ENCODE data around the gene ITGA11. TPM values are rescaled to one million over a fixed set of nuclear protein-coding genes. Genes with fewer than 3 reads are reported as not detected.

ITGA11 gene
- total and polyA plus RNA-seq, 2 donors (not counting 1 experiment from before 2014, with no cell fraction given), result not detected

DNA sequence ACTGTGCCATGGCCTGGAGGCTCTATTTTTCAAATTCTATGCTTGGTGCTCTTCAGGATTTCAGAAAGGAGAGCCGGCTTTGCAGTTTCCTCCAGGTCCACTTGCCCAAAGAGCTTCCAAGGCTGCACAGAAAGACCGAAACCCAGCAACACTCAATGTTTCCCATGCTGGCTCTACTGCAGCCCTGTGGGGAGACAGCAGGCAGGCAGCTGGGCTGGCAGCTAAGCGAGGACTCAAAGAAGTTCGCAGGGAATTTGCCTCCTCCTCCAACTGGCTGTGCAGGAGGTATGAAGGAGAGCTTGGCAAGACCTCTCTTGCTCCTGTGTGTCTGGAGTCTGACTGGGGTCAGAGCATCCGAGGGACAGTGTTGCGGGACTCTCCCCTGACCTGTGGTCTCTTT lies 17.4 kb upstream of the ITGA11 start:
- Histone ChIP-seq H3K4me3 (ENCODE audit: control extremely low read depth in 1 of 5, extremely low read depth in 1 of 5, insufficient read depth in 1 of 5, low read depth in 2 of 5, low read length in 4 of 5) (no peak overlapping the region), H3K9ac (ENCODE audit: low read length) (no peak overlapping the region), H3K4me2 (replicated peaks; ENCODE audit: low read depth, low read length, poor library complexity, severe bottlenecking) (no peak overlapping the region), H3K27ac (ENCODE audit: low read length in 2 of 2) (no peak overlapping the region), H3K9me3 (ENCODE audit: control extremely low read depth in 1 of 3, control insufficient read depth in 2 of 3, insufficient read depth in 1 of 3, low read length in 2 of 3) (peaks cover 0 to 1% (median 0%) of the 10 kb centered on the region in 3 donors), H3K36me3 (replicated peaks in 1 of 2; ENCODE audit: control extremely low read depth in 1 of 2, control insufficient read depth in 1 of 2, extremely low read depth in 1 of 2, insufficient read depth in 2 of 2, low read length in 1 of 2) (no peaks in the 10 kb centered on the region), H4K20me1 (ENCODE audit: control insufficient read depth, insufficient read depth, low read length, poor library complexity, severe bottlenecking) (no peaks in the 10 kb centered on the region), H3K27me3 (replicated peaks in 1 of 4; ENCODE audit: control extremely low read depth in 1 of 4, control insufficient read depth in 3 of 4, insufficient read depth in 4 of 4, low read length in 3 of 4) (peaks cover 0 to 24% (median 16%) of the 10 kb centered on the region in 4 experiments), H2AFZ (ENCODE audit: insufficient read depth, low read depth, low read length, poor library complexity, severe bottlenecking) (no peak overlapping the region), H3K4me1 (ENCODE audit: control insufficient read depth in 2 of 2, insufficient read depth in 2 of 2, low read length in 2 of 2) (no peaks in the 10 kb centered on the region), H3K79me2 (ENCODE audit: control insufficient read depth, insufficient read depth, low read length) (no peaks in the 10 kb centered on the region)
- TF ChIP-seq, protein P1, sequence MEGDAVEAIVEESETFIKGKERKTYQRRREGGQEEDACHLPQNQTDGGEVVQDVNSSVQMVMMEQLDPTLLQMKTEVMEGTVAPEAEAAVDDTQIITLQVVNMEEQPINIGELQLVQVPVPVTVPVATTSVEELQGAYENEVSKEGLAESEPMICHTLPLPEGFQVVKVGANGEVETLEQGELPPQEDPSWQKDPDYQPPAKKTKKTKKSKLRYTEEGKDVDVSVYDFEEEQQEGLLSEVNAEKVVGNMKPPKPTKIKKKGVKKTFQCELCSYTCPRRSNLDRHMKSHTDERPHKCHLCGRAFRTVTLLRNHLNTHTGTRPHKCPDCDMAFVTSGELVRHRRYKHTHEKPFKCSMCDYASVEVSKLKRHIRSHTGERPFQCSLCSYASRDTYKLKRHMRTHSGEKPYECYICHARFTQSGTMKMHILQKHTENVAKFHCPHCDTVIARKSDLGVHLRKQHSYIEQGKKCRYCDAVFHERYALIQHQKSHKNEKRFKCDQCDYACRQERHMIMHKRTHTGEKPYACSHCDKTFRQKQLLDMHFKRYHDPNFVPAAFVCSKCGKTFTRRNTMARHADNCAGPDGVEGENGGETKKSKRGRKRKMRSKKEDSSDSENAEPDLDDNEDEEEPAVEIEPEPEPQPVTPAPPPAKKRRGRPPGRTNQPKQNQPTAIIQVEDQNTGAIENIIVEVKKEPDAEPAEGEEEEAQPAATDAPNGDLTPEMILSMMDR (IDR thresholded peaks at IDR 0.05), result no peak
- no peak for TF ChIP-seq EZH2 (IDR thresholded peaks at IDR 0.05; ENCODE audit: borderline replicate concordance, insufficient read depth, low read depth, low read length, poor library complexity, severe bottlenecking)
- Mint-ChIP-seq H3K27ac (no peak overlapping the region), H3K27me3 (peaks cover 64% of the 10 kb centered on the region), H3K9me3 (ENCODE audit: insufficient read depth) (peaks cover 2% of the 10 kb centered on the region), H3K4me1 (no peaks in the 10 kb centered on the region), H3K4me3 (no peak overlapping the region)
- ChIA-PET CTCF (no interaction called here), POLR2A (no interaction called here)
- ATAC-seq (ENCODE audit: low read depth) (no peak), DNase-seq (no peak)
- intact Hi-C loops (cut with micrococcal nuclease), result no loop called here
- WGBS (ENCODE audit: insufficient coverage), result 100% methylated on average over 3 of the region's 6 CpGs

DNA sequence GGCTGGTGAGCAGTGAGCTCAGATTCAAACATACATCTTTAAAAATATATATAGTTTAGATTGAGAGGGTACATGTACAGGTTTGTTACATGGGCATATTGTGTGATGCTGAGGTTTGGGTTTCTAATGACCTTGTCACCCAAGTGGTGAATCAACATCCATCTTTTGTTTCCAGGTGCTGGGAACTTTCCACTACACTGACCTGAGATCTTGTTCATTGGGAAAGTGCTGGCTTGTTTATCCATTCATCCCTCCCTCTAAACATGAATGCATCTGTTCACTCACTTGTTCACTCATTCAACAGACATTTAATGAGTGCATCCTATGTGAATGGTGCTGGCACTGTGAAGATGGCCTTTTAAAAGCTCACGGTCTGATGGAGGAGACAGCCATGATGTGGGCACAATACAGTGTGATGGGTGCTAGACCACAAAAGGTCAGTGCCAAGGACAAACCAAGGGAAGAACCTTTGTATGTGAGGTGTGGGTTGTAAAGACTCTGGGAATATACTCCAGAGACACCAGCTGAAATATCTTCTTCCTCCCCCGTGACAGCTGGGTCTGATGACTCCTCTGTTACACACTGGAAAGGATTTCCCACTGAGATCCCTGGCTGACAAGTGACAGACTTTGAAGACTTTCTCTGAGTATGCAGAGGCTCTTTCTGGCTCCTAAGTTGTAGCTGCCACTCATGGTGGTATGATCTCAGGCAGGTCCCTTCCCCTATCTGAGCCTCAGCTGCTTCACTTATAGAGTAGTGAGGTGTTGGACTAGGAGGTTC lies 16.2 kb upstream of the ITGA11 start:
- no peaks in the 10 kb centered on the region for H3K4me1 ChIP-seq (ENCODE audit: control insufficient read depth in 2 of 2, insufficient read depth in 2 of 2, low read length in 2 of 2)
- intact Hi-C loops (cut with micrococcal nuclease), result no loop called here
- H3K4me1 Mint-ChIP-seq, result no peaks in the 10 kb centered on the region

More for the DNA sequence above, 16.2 kb upstream of the ITGA11 start:
- DNase-seq, result no peak
- no peaks in the 10 kb centered on the region for H3K79me2 ChIP-seq (ENCODE audit: control insufficient read depth, insufficient read depth, low read length)
- CTCF ChIA-PET, result no interaction called here
- Mint-ChIP-seq H3K27me3 (peaks cover 59% of the 10 kb centered on the region), H3K27ac (no peak overlapping the region), H3K4me3 (no peak overlapping the region), H3K9me3 (ENCODE audit: insufficient read depth) (peaks cover 2% of the 10 kb centered on the region)
- no peak for ATAC-seq (ENCODE audit: low read depth)
- 50% methylated on average over 2 of the region's 2 CpGs for WGBS (ENCODE audit: insufficient coverage)
- H3K27me3 ChIP-seq (replicated peaks in 1 of 4; ENCODE audit: control extremely low read depth in 1 of 4, control insufficient read depth in 3 of 4, insufficient read depth in 4 of 4, low read length in 3 of 4), result peaks cover 0 to 24% (median 13%) of the 10 kb centered on the region in 4 experiments
- no peak overlapping the region for H3K4me3 ChIP-seq (ENCODE audit: control extremely low read depth in 1 of 5, extremely low read depth in 1 of 5, insufficient read depth in 1 of 5, low read depth in 2 of 5, low read length in 4 of 5)
- no peak overlapping the region for H2AFZ ChIP-seq (ENCODE audit: insufficient read depth, low read depth, low read length, poor library complexity, severe bottlenecking)
- H3K9me3 ChIP-seq (ENCODE audit: control extremely low read depth in 1 of 3, control insufficient read depth in 2 of 3, insufficient read depth in 1 of 3, low read length in 2 of 3), result peaks cover 0 to 1% (median 0%) of the 10 kb centered on the region in 3 donors
- H3K36me3 ChIP-seq (replicated peaks in 1 of 2; ENCODE audit: control extremely low read depth in 1 of 2, control insufficient read depth in 1 of 2, extremely low read depth in 1 of 2, insufficient read depth in 2 of 2, low read length in 1 of 2), result no peaks in the 10 kb centered on the region
- H3K27ac ChIP-seq (ENCODE audit: low read length in 2 of 2), result no peak overlapping the region
- no peaks in the 10 kb centered on the region for H4K20me1 ChIP-seq (ENCODE audit: control insufficient read depth, insufficient read depth, low read length, poor library complexity, severe bottlenecking)
- POLR2A ChIA-PET, result no interaction called here
- TF ChIP-seq EZH2 (IDR thresholded peaks at IDR 0.05; ENCODE audit: borderline replicate concordance, insufficient read depth, low read depth, low read length, poor library complexity, severe bottlenecking), result no peak
- TF ChIP-seq, protein P1 (IDR thresholded peaks at IDR 0.05), result no peak
- H3K9ac ChIP-seq (ENCODE audit: low read length), result no peak overlapping the region
- no peak overlapping the region for H3K4me2 ChIP-seq (replicated peaks; ENCODE audit: low read depth, low read length, poor library complexity, severe bottlenecking)
